ENCODE results near the gene CA5B. TPM values are rescaled to one million over a fixed set of nuclear protein-coding genes. Genes with fewer than 3 reads are reported as not detected.

CA5B gene
- total and polyA plus RNA-seq, 2 donors (not counting 3 experiments of a cell fraction or from before 2014, with no cell fraction given), result 2.3 to 5.6 TPM

- H3K27ac ChIP-seq (ENCODE audit: insufficient read depth, low read depth, low read length), result no peak overlapping the region
- TF ChIP-seq, protein P1, sequence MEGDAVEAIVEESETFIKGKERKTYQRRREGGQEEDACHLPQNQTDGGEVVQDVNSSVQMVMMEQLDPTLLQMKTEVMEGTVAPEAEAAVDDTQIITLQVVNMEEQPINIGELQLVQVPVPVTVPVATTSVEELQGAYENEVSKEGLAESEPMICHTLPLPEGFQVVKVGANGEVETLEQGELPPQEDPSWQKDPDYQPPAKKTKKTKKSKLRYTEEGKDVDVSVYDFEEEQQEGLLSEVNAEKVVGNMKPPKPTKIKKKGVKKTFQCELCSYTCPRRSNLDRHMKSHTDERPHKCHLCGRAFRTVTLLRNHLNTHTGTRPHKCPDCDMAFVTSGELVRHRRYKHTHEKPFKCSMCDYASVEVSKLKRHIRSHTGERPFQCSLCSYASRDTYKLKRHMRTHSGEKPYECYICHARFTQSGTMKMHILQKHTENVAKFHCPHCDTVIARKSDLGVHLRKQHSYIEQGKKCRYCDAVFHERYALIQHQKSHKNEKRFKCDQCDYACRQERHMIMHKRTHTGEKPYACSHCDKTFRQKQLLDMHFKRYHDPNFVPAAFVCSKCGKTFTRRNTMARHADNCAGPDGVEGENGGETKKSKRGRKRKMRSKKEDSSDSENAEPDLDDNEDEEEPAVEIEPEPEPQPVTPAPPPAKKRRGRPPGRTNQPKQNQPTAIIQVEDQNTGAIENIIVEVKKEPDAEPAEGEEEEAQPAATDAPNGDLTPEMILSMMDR (IDR thresholded peaks at IDR 0.05; ENCODE audit: extremely low read depth in 1 of 2, insufficient read depth in 1 of 2, low read depth in 1 of 2, low read length in 2 of 2), result no peak
- TF ChIP-seq MYC (IDR thresholded peaks at IDR 0.05; ENCODE audit: low read depth, low read length) (no peak), GATA2 (IDR thresholded peaks at IDR 0.05; ENCODE audit: insufficient read depth, insufficient read length, low read depth, low read length) (no peak), POLR2A (IDR thresholded peaks at IDR 0.05; ENCODE audit: low read depth, low read length) (no peak), POLR2AphosphoS5 (IDR thresholded peaks at IDR 0.05; ENCODE audit: insufficient read depth, low read depth, low read length) (no peak), FOS (IDR thresholded peaks at IDR 0.05; ENCODE audit: borderline replicate concordance, insufficient read depth, low read length) (no peak), JUN (IDR thresholded peaks at IDR 0.05; ENCODE audit: borderline replicate concordance, insufficient read depth, insufficient read length, low read depth) (no peak), EZH2 (IDR thresholded peaks at IDR 0.05; ENCODE audit: borderline replicate concordance, low read depth, low read length, severe bottlenecking) (no peak), MAX (IDR thresholded peaks at IDR 0.05; ENCODE audit: insufficient read depth, insufficient read length) (no peak)
- H3K9ac ChIP-seq (replicated peaks; ENCODE audit: extremely low read depth, insufficient read depth, low read length), result no peak overlapping the region
- no peak overlapping the region for H3K4me3 ChIP-seq (replicated peaks in 1 of 3; ENCODE audit: insufficient read depth in 1 of 3, low read depth in 1 of 3, low read length in 3 of 3)
- H3K27me3 ChIP-seq (ENCODE audit: control insufficient read depth in 2 of 2, insufficient read depth in 2 of 2, low read length in 2 of 2), result no peaks in the 10 kb centered on the region
- ChIA-PET POLR2A (no interaction called here), CTCF (interaction anchor here (1.0 kb wide), 1 partner anchor 9 kb away, joined by 3 read pairs; no protein-coding TSS in a partner anchor)
- no TSS peak for BruUV-seq (replicated peaks)
- H3K79me2 ChIP-seq (ENCODE audit: control insufficient read depth, insufficient read depth, low read length), result no peaks in the 10 kb centered on the region
- dilution Hi-C loops (cut with MboI; ENCODE audit: extremely low pct_ligation_motif_present, low sequenced_read_pairs) (no loop called here), intact Hi-C loops (cut with micrococcal nuclease) (no loop called here)
- FAIRE-seq (no peak), DNase-seq (ENCODE audit: low read depth, low spot score) (no peak)
- H3K4me2 ChIP-seq (ENCODE audit: insufficient read depth, low read length), result no peak overlapping the region
- no peaks in the 10 kb centered on the region for H3K4me1 ChIP-seq (ENCODE audit: control insufficient read depth, extremely low read depth, insufficient read depth, low read length)
- H3K9me1 ChIP-seq (replicated peaks; ENCODE audit: control insufficient read depth, extremely low read depth, insufficient read depth, low read length), result no peaks in the 10 kb centered on the region
- no peaks in the 10 kb centered on the region for H4K20me1 ChIP-seq (replicated peaks; ENCODE audit: control insufficient read depth, extremely low read depth, insufficient read depth, low read length)
- no peaks in the 10 kb centered on the region for H3K9me3 ChIP-seq (replicated peaks; ENCODE audit: control insufficient read depth, insufficient read depth, low read length)
- H3K36me3 ChIP-seq (ENCODE audit: control insufficient read depth in 2 of 2, extremely low read depth in 1 of 2, insufficient read depth in 2 of 2, low read length in 2 of 2), result peaks cover 0 to 4% of the 10 kb centered on the region in 2 experiments
- no peak overlapping the region for H2AFZ ChIP-seq (ENCODE audit: low read depth, low read length)
Observed at GRCh38 chrX:15813416-15813815, 75.3 kb downstream of the CA5B start.

Measured in endothelial cell of umbilical vein (primary cell).